HEK293 (cell line): ENCODE data around the gene HPD.

Experiments used
- CTCF ChIA-PET: fragments of 350-600 bp; formaldehyde crosslinking; extraction: SDS; loops from one replicate; lab custom pipeline; 2021; ENCODE audit warnings: antibody characterized with exemption; lab: Yijun Ruan, JAX
- POLR2A ChIA-PET: fragments of 300-600 bp; formaldehyde crosslinking; extraction: SDS; loops from one replicate; lab custom pipeline; 2020; ENCODE audit warnings: antibody characterized with exemption, inconsistent platforms; lab: Yijun Ruan, JAX
- H3K27ac ChIP-seq: fragments of 200-500 bp; sonication (Bioruptor generic); 2 replicates; pipeline ENCODE4 v1.5.1; 2014; ENCODE audit warnings: low read depth, low read length, control low read depth, inconsistent platforms; ENCODE audit errors: extremely low read depth
- H3K36me3 ChIP-seq, 2 experiments: fragments of 200-500 bp in 1 of 2; sonication (Bioruptor generic) in 1 of 2; 1 replicate in 1 of 2; 2 replicates in 1 of 2; pipeline ENCODE4 v1.5.1; 2014 to 2017; ENCODE audit warnings: inconsistent platforms in 2 of 2, low read length in 2 of 2; ENCODE audit not compliant: control insufficient read depth in 2 of 2, insufficient read depth in 1 of 2
- H3K4me1 ChIP-seq: fragments of 200-500 bp; sonication (Bioruptor generic); 2 replicates; pipeline ENCODE4 v1.5.1; 2014; ENCODE audit warnings: mild to moderate bottlenecking, low read length, inconsistent platforms; ENCODE audit not compliant: control insufficient read depth, insufficient read depth
- H3K4me3 ChIP-seq: 2 replicates; pipeline ENCODE4 v1.5.1; 2011; ENCODE audit warnings: low read depth, mild to moderate bottlenecking, control low read depth, low read length, moderate library complexity
- H3K9me3 ChIP-seq: fragments of 200-500 bp; sonication (Bioruptor generic); 2 replicates; pipeline ENCODE4 v1.5.1; 2014; ENCODE audit warnings: low read depth, low read length, inconsistent platforms; ENCODE audit not compliant: control insufficient read depth, insufficient read depth
- KLF10 ChIP-seq: fragments of 450-650 bp; IDR thresholded peaks from 2 replicates; pipeline ENCODE4 v1.5.1; 2018; ENCODE audit warnings: missing biosample characterization, mild to moderate bottlenecking, missing genetic modification characterization
- KLF7 ChIP-seq: fragments of 450-650 bp; formaldehyde crosslinking; IDR thresholded peaks from 2 replicates; pipeline ENCODE4 v1.5.1; 2016; ENCODE audit warnings: missing biosample characterization, missing genetic modification characterization, borderline replicate concordance
- KLF9 ChIP-seq: fragments of 450-650 bp; formaldehyde crosslinking; IDR thresholded peaks from 2 replicates; pipeline ENCODE4 v1.5.1; 2016; ENCODE audit warnings: missing biosample characterization, missing genetic modification characterization, low read depth
- PRDM2 ChIP-seq: fragments of 450-650 bp; formaldehyde crosslinking; IDR thresholded peaks from 2 replicates; pipeline ENCODE4 v1.5.1; 2016; ENCODE audit warnings: missing biosample characterization, missing genetic modification characterization, borderline replicate concordance
- SP2 ChIP-seq: fragments of 450-650 bp; formaldehyde crosslinking; IDR thresholded peaks from 2 replicates; pipeline ENCODE4 v1.5.1; 2016; ENCODE audit warnings: missing biosample characterization, missing genetic modification characterization
- WT1 ChIP-seq: fragments of 450-650 bp; formaldehyde crosslinking; IDR thresholded peaks from 2 replicates; pipeline ENCODE4 v1.5.1; 2016; ENCODE audit warnings: missing biosample characterization, missing genetic modification characterization
- ZBTB21 ChIP-seq: fragments of 450-650 bp; formaldehyde crosslinking; IDR thresholded peaks from 2 replicates; pipeline ENCODE4 v1.5.1; 2017; ENCODE audit warnings: missing biosample characterization, missing genetic modification characterization
- ZBTB48 ChIP-seq: fragments of 450-650 bp; formaldehyde crosslinking; IDR thresholded peaks from 2 replicates; pipeline ENCODE4 v1.5.1; 2016; ENCODE audit warnings: missing biosample characterization, missing genetic modification characterization
- ZNF10 ChIP-seq: fragments of 450-650 bp; formaldehyde crosslinking; IDR thresholded peaks from 2 replicates; pipeline ENCODE4 v1.5.1; 2017; ENCODE audit warnings: missing biosample characterization, missing genetic modification characterization
- ZNF184 ChIP-seq: fragments of 450-650 bp; IDR thresholded peaks from 2 replicates; pipeline ENCODE4 v1.5.1; 2018; ENCODE audit warnings: missing biosample characterization, mild to moderate bottlenecking, missing genetic modification characterization
- ZNF239 ChIP-seq: fragments of 450-650 bp; formaldehyde crosslinking; IDR thresholded peaks from 2 replicates; pipeline ENCODE4 v1.5.1; 2016; ENCODE audit warnings: missing biosample characterization, missing genetic modification characterization
- ZNF350 ChIP-seq: fragments of 450-650 bp; formaldehyde crosslinking; IDR thresholded peaks from 2 replicates; pipeline ENCODE4 v1.5.0; 2017; ENCODE audit warnings: missing biosample characterization, mild to moderate bottlenecking, missing genetic modification characterization
- ZNF391 ChIP-seq: fragments of 450-650 bp; formaldehyde crosslinking; IDR thresholded peaks from 2 replicates; pipeline ENCODE4 v1.5.1; 2016; ENCODE audit warnings: low read depth, missing biosample characterization, missing genetic modification characterization, borderline replicate concordance
- ZNF449 ChIP-seq: fragments of 450-650 bp; formaldehyde crosslinking; IDR thresholded peaks from 2 replicates; pipeline ENCODE4 v1.5.1; 2017; ENCODE audit warnings: missing biosample characterization, mild to moderate bottlenecking, missing genetic modification characterization, moderate library complexity
- ZNF473 ChIP-seq: fragments of 450-650 bp; formaldehyde crosslinking; IDR thresholded peaks from 2 replicates; pipeline ENCODE4 v1.5.1; 2017; ENCODE audit warnings: missing biosample characterization, missing genetic modification characterization
- ZNF560 ChIP-seq: fragments of 450-650 bp; formaldehyde crosslinking; IDR thresholded peaks from 2 replicates; pipeline ENCODE4 v1.5.1; 2017; ENCODE audit warnings: missing biosample characterization, missing genetic modification characterization, borderline replicate concordance
- ZNF600 ChIP-seq: fragments of 450-650 bp; formaldehyde crosslinking; IDR thresholded peaks from 2 replicates; pipeline ENCODE4 v1.5.1; 2016; ENCODE audit warnings: missing biosample characterization, missing genetic modification characterization
- ZNF670 ChIP-seq: fragments of 450-650 bp; formaldehyde crosslinking; IDR thresholded peaks from 2 replicates; pipeline ENCODE4 v1.5.1; 2016; ENCODE audit warnings: missing biosample characterization, missing genetic modification characterization, low read depth
- ZNF677 ChIP-seq: fragments of 450-650 bp; IDR thresholded peaks from 2 replicates; pipeline ENCODE4 v1.5.0; 2018; ENCODE audit warnings: missing biosample characterization, mild to moderate bottlenecking, missing genetic modification characterization, moderate library complexity
- ZNF768 ChIP-seq: fragments of 450-650 bp; formaldehyde crosslinking; IDR thresholded peaks from 2 replicates; pipeline ENCODE4 v1.5.1; 2018; ENCODE audit warnings: missing biosample characterization, mild to moderate bottlenecking, missing genetic modification characterization
- ZXDB ChIP-seq: fragments of 450-650 bp; formaldehyde crosslinking; IDR thresholded peaks from 2 replicates; pipeline ENCODE4 v1.5.1; 2016; ENCODE audit warnings: missing biosample characterization, missing genetic modification characterization
- TF ChIP-seq, protein P1 (sequence below): fragments of 450-650 bp; formaldehyde crosslinking; conservative IDR thresholded peaks from 2 replicates; pipeline ENCODE4 v1.5.1; 2016; ENCODE audit warnings: low read depth, missing biosample characterization, missing genetic modification characterization

The HPD gene

DNA sequence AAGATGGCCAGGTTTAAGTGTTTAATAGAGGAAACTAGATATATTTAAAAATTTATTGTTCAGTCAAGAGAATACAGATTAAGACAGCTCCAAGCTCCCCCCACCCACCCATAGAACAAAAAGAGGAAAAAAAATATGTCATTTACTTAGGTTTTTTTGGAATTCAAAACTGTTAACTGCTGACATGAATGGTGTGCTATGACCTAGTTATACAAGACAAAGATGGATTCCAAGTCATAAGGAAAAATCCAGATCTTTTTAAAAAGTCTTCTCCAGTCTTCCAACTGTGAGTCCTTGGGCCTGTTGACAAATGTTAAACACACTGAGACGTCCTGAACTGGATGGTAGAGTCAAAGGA lies 56.2 kb downstream of the HPD start:
- Histone ChIP-seq H3K4me1 (peaks cover 23% of the 10 kb centered on the region), H3K27ac (peak overlapping the region; percentile 100), H3K9me3 (no peaks in the 10 kb centered on the region), H3K4me3 (peak overlapping the region; percentile 71), H3K36me3 (peaks cover 0 to 20% of the 10 kb centered on the region in 2 experiments; a peak in 1 of 3 replicates)
- POLR2A ChIA-PET: interaction anchor here (0.7 to 2.1 kb wide), 12 partner anchors 8 to 116 kb away, joined by 3 to 18 read pairs (median 4); partner anchors contain the start of genes RHOF and TMEM120B
- CTCF ChIA-PET: interaction anchor here (0.6 to 15.1 kb wide), 10 partner anchors 8 to 309 kb away, joined by 3 to 393 read pairs (median 4); partner anchors contain the start of gene RHOF
- TF ChIP-seq ZBTB21 (tag by site-specific recombination) (0 out of 2 replicates have a peak, but pooled peaks have one; percentile 20), PRDM2 (tag by site-specific recombination) (no peak), KLF9 (0 out of 2 replicates have a peak, but pooled peaks have one; percentile 26), ZBTB48 (tag by site-specific recombination) (no peak)
- TF ChIP-seq, all 188 proteins: peak for 2

GRCh38 chr12:121801595-121802484 lies 56.8 kb downstream of the HPD start:
- CTCF ChIA-PET: interaction anchor here (0.5 to 15.1 kb wide), 10 partner anchors 7 to 1572 kb away, joined by 3 to 393 read pairs (median 3); partner anchors contain the start of gene RHOF
- POLR2A ChIA-PET: interaction anchor here (0.7 to 2.1 kb wide), 9 partner anchors 9 to 89 kb away, joined by 3 to 18 read pairs (median 4); partner anchors contain the start of genes PSMD9 and TMEM120B
- TF ChIP-seq ZNF10 (tag by site-specific recombination): no peak
- TF ChIP-seq ZNF449: peak; percentile 85
- TF ChIP-seq ZNF391 (tag by site-specific recombination): 0 out of 2 replicates have a peak, but pooled peaks have one; percentile 13
- no peak for TF ChIP-seq ZNF670
- TF ChIP-seq KLF7 (tag by site-specific recombination): no peak
- no peak for TF ChIP-seq WT1
- TF ChIP-seq ZNF184: no peak
- no peak for TF ChIP-seq ZNF350 (tag by site-specific recombination)
- TF ChIP-seq KLF10: 0 out of 2 replicates have a peak, but pooled peaks have one; percentile 7
- no peak for TF ChIP-seq ZNF677
- peak; percentile 82 for TF ChIP-seq ZNF600 (tag by site-specific recombination)
- TF ChIP-seq ZNF560: no peak
- peak; percentile 33 for TF ChIP-seq ZXDB (tag by site-specific recombination)
- TF ChIP-seq ZNF239 (tag by site-specific recombination): no peak
- TF ChIP-seq, protein P1, sequence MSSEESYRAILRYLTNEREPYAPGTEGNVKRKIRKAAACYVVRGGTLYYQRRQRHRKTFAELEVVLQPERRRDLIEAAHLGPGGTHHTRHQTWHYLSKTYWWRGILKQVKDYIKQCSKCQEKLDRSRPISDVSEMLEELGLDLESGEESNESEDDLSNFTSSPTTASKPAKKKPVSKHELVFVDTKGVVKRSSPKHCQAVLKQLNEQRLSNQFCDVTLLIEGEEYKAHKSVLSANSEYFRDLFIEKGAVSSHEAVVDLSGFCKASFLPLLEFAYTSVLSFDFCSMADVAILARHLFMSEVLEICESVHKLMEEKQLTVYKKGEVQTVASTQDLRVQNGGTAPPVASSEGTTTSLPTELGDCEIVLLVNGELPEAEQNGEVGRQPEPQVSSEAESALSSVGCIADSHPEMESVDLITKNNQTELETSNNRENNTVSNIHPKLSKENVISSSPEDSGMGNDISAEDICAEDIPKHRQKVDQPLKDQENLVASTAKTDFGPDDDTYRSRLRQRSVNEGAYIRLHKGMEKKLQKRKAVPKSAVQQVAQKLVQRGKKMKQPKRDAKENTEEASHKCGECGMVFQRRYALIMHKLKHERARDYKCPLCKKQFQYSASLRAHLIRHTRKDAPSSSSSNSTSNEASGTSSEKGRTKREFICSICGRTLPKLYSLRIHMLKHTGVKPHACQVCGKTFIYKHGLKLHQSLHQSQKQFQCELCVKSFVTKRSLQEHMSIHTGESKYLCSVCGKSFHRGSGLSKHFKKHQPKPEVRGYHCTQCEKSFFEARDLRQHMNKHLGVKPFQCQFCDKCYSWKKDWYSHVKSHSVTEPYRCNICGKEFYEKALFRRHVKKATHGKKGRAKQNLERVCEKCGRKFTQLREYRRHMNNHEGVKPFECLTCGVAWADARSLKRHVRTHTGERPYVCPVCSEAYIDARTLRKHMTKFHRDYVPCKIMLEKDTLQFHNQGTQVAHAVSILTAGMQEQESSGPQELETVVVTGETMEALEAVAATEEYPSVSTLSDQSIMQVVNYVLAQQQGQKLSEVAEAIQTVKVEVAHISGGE (tag by site-specific recombination): peak; percentile 31
- TF ChIP-seq ZNF473 (tag by site-specific recombination): no peak
- TF ChIP-seq ZNF768 (tag by site-specific recombination): no peak
- no peak for TF ChIP-seq SP2 (tag by site-specific recombination)

More at GRCh38 chr12:121801595-121802484, 56.8 kb downstream of the HPD start:
- H3K4me1 ChIP-seq: peaks cover 26% of the 10 kb centered on the region
- H3K4me3 ChIP-seq: peak overlapping the region; percentile 71
- H3K9me3 ChIP-seq: no peaks in the 10 kb centered on the region
- peak overlapping the region; percentile 100 for H3K27ac ChIP-seq
- H3K36me3 ChIP-seq: peaks cover 0 to 16% of the 10 kb centered on the region in 2 experiments; a peak in 1 of 3 replicates
